Effector memory CD8-positive, alpha-beta T cell (primary cell): ENCODE results near the gene DDX17.

Source experiments
- ATAC-seq: fragments of 150-1000 bp; cut with Tn5 transposase; replicated peaks from 2 replicates; pipeline ENCODE4 v1.10.0; 2021; ENCODE audit warnings: mild to moderate bottlenecking, moderate library complexity
- DNase-seq, 3 experiments: peaks; one replicate each; pipeline ENCODE4 v3.0.0; 2021
- H3K27ac Mint-ChIP-seq, 2 donors: one replicate each; pipeline ENCODE4 v1.8.0; 2022; ENCODE audit warnings: mild to moderate bottlenecking in 2 of 2, mixed read lengths in 2 of 2, moderate library complexity in 2 of 2
- H3K27me3 Mint-ChIP-seq, 2 donors: one replicate each; pipeline ENCODE4 v1.8.0; 2022; ENCODE audit warnings: mixed read lengths in 2 of 2
- H3K36me3 Mint-ChIP-seq: one replicate; pipeline ENCODE4 v1.8.0; 2022; ENCODE audit warnings: mild to moderate bottlenecking, moderate library complexity, mixed read lengths; ENCODE audit not compliant: insufficient read depth
- H3K4me1 Mint-ChIP-seq, 2 donors: one replicate each; pipeline ENCODE4 v1.8.0; 2022; ENCODE audit warnings: low read depth in 2 of 2, mixed read lengths in 2 of 2
- H3K4me3 Mint-ChIP-seq, 2 donors: one replicate each; pipeline ENCODE4 v1.8.0; 2022; ENCODE audit warnings: mild to moderate bottlenecking in 2 of 2, mixed read lengths in 2 of 2, moderate library complexity in 2 of 2
- H3K9me3 Mint-ChIP-seq, 2 donors: one replicate each; pipeline ENCODE4 v1.8.0; 2022; ENCODE audit warnings: mixed read lengths in 2 of 2

DDX17 gene

DNA sequence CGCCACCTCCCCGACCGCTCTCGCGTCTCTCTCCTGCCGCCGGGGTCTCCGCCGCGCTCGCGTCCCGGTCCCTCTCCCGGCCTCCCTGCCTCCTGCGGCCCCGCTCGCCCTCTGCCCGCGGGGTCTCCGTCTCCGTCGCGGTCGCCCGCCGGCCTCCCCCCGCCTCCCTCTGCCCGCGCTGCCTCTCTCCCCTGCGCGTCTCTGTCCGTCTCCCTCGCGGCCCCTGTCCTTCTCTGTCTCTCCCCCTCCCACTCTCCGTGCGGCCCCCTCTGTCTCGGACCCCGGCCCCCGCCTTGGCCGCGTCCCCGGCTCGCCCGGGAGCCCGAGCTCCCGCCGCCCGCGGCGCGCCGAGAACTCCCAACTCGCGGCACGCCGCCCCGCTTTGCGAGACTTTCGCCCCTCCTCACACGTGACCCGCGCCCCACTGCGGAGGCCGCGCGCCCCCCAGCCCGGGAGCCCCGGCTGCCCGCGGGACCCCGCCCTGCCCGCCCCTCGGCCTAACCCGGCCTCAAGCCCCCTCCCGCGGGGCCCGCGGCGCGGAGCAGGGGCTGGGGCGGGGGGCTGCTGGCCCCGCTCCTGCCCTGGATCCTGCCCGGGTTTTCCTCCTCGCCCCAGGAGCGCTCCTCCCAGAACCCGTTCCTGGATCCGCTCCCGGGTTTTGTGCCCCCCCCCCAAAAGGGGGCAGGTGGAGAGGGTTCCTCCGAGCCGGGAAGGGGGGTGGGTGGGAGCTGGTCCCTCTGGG is 50.4 kb downstream of the DDX17 start:
- H3K27me3 Mint-ChIP-seq: peaks cover 62 to 89% of the 10 kb centered on the region in 2 donors
- DNase-seq (no peak), ATAC-seq (no peak)
- peaks cover 5 to 15% of the 10 kb centered on the region in 2 donors for H3K4me1 Mint-ChIP-seq
- H3K36me3 Mint-ChIP-seq: peaks cover 4% of the 10 kb centered on the region
- H3K4me3 Mint-ChIP-seq: peak overlapping the region; percentile 58 to 71
- H3K9me3 Mint-ChIP-seq: no peaks in the 10 kb centered on the region
- H3K27ac Mint-ChIP-seq: no peak overlapping the region

DNA sequence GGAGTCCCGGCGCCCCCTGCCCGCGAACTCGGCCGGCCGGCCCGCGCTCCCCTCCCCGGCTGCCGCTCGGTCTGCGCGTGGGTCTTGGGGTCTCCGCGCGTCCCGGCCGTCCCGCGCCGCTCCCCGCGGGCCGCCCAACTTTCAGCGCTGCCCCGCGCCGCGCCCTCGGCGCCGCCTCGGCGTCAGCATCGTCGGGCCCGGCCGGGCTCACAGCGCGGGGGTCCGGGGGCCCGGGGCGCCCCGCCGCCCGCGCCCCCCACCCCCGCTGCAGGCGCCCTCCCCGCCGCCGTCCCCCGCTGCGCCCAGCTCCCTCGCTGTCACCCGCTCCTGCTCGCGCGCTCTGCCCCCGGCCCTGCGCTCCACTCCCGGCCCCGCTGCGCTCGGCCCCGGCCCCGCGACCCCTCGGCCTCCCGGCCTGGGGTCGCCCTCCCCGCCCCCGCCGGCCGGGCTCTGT is 51.0 kb downstream of the DDX17 start, which contains the start of gene KCNJ4:
KCNJ4 (minus strand) TSS at position 124 of the 454 bp plus-strand sequence. CDS start 27,067 bp downstream, outside the sequence.
- Mint-ChIP-seq H3K27me3 (peaks cover 62 to 89% of the 10 kb centered on the region in 2 donors), H3K4me1 (peaks cover 5 to 12% of the 10 kb centered on the region in 2 donors), H3K36me3 (peaks cover 4% of the 10 kb centered on the region), H3K4me3 (peak within 1 kb of the TSS; percentile 76 to 77), H3K27ac (no peak within 1 kb of the TSS), H3K9me3 (no peaks in the 10 kb centered on the region)
- ATAC-seq: no peak
- DNase-seq: no peak

DNA sequence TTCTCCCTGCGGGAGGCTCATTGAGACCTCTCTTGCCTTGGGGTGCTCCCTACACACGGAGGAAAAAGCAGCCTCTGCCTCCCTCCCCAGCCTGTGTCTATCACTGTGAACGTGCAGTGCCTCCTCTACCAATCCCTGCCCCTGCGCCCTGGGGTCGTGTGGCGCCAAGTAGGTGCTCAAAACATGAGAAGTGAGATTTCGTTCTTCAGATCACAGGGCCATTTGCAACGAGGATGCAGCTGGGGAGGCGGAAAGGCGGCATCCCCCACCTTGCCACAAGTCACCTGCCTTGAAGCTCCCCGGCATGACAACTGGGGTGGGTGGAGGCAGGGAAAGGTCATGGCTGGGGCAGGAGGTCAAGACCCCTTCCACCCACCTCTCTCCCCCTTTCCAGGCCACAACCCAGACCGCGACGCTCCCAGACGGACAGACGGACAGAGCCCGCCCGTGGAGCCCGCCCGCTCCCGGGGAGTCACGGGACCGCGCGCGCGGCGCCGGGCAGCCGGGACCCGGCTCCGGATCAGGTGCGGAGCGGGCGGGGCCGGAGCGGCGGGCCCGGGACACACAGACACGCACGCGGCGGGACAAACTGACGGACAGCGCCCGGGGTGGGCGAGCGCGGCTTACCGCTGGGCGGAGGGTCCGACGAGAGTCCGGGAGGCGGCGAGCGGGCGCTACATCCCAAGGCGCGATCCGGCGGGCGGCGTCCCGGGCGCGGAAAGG is 51.6 kb downstream of the DDX17 start:
- DNase-seq (no peak), ATAC-seq (peak; percentile 62)
- Mint-ChIP-seq H3K36me3 (peaks cover 4% of the 10 kb centered on the region), H3K27me3 (peaks cover 67 to 89% of the 10 kb centered on the region in 2 donors), H3K4me3 (peak overlapping the region; percentile 76 to 77), H3K27ac (no peak overlapping the region), H3K4me1 (peaks cover 5 to 12% of the 10 kb centered on the region in 2 donors), H3K9me3 (no peaks in the 10 kb centered on the region)

DNA sequence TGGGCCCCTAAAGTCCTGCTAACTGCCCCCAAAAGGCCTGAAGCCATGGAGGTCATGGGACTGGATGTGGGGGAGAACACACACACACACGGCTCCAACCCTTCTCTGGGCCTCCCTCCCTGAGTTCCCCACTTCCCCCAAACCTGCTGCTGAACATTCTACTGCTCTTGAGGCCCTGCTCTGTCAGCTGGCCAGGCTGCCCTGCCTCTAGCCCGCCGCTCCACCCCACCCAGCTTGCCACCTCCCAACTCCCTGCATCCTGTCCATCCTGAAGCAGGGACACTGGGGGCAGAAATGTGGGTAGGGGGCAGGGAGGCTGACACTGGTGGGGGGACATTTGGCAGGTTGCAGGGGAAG is 52.1 kb downstream of the DDX17 start:
- peak overlapping the region; percentile 76 to 77 for H3K4me3 Mint-ChIP-seq
- peaks cover 4% of the 10 kb centered on the region for H3K36me3 Mint-ChIP-seq
- no peaks in the 10 kb centered on the region for H3K9me3 Mint-ChIP-seq
- peaks cover 5 to 10% of the 10 kb centered on the region in 2 donors for H3K4me1 Mint-ChIP-seq
- DNase-seq: no peak
- H3K27me3 Mint-ChIP-seq: peaks cover 67 to 89% of the 10 kb centered on the region in 2 donors
- no peak overlapping the region for H3K27ac Mint-ChIP-seq
- no peak for ATAC-seq

GRCh38 chr22:38453066-38453672 is 52.9 kb downstream of the DDX17 start:
- no peak for DNase-seq
- Mint-ChIP-seq H3K36me3 (peaks cover 4% of the 10 kb centered on the region), H3K27me3 (peaks cover 61 to 86% of the 10 kb centered on the region in 2 donors), H3K9me3 (no peaks in the 10 kb centered on the region), H3K4me1 (peaks cover 5 to 9% of the 10 kb centered on the region in 2 donors), H3K27ac (no peak overlapping the region), H3K4me3 (no peak overlapping the region)
- no peak for ATAC-seq

DNA sequence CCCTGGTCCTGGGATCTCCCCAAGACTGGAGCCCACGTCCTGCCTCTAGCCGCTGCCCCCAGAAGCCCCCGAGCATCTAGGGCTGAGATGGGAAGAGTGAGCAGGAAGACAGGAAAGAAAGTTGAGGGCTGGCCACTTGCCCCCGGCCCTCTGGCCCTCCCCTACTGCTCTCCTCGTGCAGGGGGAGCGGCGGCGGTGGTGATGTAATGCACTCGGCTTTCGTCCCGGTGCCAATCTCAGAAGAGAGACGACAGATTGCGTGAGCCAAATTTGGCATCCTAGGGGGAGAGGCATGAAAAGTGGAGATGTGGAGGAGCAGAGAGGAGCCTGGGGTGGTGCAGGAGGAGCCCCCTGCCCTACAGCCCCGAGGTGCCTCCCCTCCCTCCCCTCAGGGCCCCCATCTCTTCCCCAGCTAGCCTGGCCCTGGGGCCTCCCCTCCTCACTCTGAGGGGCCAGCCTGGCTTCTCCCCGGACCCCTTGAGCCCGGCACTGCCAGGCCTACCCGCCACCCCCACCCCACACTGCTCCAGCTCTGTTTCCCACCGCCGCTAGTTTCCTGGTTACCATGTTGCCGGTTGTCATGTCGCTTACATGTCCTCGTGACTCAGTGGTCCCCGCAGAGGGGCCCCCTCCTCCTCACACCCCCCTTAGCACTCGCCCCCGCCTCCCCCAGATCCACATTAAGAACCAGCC is 53.6 kb downstream of the DDX17 start:
- peaks cover 55 to 83% of the 10 kb centered on the region in 2 donors for H3K27me3 Mint-ChIP-seq
- DNase-seq (no peak), ATAC-seq (no peak)
- no peak overlapping the region for H3K27ac Mint-ChIP-seq
- H3K4me1 Mint-ChIP-seq: peaks cover 5 to 9% of the 10 kb centered on the region in 2 donors
- peaks cover 4% of the 10 kb centered on the region for H3K36me3 Mint-ChIP-seq
- no peak overlapping the region for H3K4me3 Mint-ChIP-seq
- H3K9me3 Mint-ChIP-seq: no peaks in the 10 kb centered on the region

DNA sequence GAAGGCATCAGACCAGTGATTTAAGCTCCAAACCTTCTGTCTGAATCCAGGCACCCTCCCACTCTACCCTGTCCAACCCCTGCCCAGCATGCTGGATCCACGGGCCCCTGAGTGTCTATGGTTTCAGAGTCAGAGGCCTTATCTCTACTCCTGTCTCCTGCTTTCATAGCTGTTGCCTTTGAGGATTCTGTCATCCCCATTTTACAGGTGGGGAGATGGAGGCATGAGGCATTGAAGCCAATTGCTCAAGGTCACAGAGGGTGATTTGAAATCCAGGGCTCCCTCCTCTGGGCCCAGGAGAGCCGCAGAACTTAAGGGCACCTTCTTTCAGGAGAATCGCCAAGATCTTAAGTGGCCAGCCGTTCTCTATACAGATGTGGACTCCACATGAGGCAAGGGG is 54.2 kb downstream of the DDX17 start:
- DNase-seq (no peak), ATAC-seq (no peak)
- Mint-ChIP-seq H3K36me3 (peaks cover 4% of the 10 kb centered on the region), H3K4me3 (no peak overlapping the region), H3K27me3 (peaks cover 48 to 83% of the 10 kb centered on the region in 2 donors), H3K27ac (no peak overlapping the region), H3K9me3 (no peaks in the 10 kb centered on the region), H3K4me1 (peaks cover 5 to 9% of the 10 kb centered on the region in 2 donors)

DNA sequence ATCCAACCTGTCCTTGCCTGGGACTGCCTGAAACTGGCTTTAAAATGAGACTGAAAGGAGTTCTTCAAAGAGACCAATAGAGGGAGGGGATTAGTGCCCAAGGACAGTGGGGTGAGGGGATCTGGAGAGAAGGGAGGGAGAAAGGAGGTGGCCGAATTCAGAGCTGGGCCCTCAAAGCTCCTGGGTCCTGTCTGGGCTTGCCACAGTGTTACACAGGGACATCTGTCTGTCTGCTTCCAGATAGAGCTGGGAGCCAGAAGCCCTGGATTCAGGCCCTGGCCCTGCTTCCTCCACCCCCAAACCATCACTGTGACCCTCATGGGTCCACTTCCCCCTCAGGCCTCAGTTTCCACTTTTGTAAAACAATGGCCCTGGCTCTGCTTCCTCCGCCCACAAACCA is 54.7 kb downstream of the DDX17 start:
- Mint-ChIP-seq H3K27ac (no peak overlapping the region), H3K36me3 (peaks cover 4% of the 10 kb centered on the region), H3K4me3 (no peak overlapping the region)

GRCh38 chr22:38450234-38450797 is 55.8 kb downstream of the DDX17 start:
- ATAC-seq (no peak), DNase-seq (no peak)
- Mint-ChIP-seq H3K9me3 (no peaks in the 10 kb centered on the region), H3K36me3 (no peaks in the 10 kb centered on the region), H3K4me3 (no peak overlapping the region), H3K4me1 (peaks cover 0 to 5% of the 10 kb centered on the region in 2 donors), H3K27me3 (peaks cover 50 to 88% of the 10 kb centered on the region in 2 donors), H3K27ac (no peak overlapping the region)

More for the DNA sequence above, 54.7 kb downstream of the DDX17 start:
- H3K9me3 Mint-ChIP-seq: no peaks in the 10 kb centered on the region
- peaks cover 47 to 82% of the 10 kb centered on the region in 2 donors for H3K27me3 Mint-ChIP-seq
- no peak for DNase-seq
- ATAC-seq: no peak
- peaks cover 3 to 6% of the 10 kb centered on the region in 2 donors for H3K4me1 Mint-ChIP-seq

GRCh38 chr22:38449776-38450175 is 56.3 kb downstream of the DDX17 start:
- Mint-ChIP-seq H3K36me3 (no peaks in the 10 kb centered on the region), H3K27me3 (peaks cover 55 to 93% of the 10 kb centered on the region in 2 donors), H3K27ac (no peak overlapping the region), H3K4me3 (no peak overlapping the region), H3K4me1 (peaks cover 0 to 5% of the 10 kb centered on the region in 2 donors), H3K9me3 (no peaks in the 10 kb centered on the region)
- DNase-seq: no peak
- no peak for ATAC-seq

DNA sequence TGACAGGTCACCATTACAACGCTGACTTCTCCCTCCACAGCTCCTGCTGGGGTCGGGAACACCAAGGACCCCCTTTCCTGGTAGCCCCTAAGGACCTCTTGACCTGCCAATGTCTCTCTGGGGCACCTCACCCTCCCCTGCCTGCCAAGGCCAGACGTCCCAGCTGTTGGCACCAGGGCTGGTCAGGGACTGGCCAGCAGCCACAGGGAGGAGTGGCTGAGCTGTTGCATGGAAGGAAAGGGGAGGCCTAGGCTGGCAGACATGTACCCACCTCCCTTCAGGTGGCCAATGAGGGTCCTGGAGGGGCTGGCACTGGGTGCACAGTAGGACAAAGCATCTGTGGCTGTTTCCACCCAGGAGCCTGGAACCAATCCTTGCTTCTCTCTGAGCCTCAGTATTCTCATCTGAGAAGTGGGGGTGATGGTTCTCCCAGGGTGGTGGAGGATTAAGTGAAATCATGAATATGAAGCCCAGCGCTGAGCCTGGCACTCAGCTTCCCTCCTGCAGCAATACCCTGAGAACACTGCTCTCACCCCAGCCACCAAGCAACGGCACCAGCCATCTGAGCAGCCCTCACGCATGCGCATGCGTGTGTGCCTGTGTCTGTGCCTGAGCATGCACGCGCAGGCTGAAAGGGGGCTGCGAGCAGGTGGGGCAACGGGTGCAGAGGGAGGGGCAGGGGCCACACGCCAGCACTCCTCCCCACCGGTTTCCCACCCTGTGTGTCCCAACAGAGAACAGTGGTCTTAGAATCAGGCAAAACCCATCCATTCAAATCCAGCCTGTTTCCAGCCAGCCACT is 57.0 kb downstream of the DDX17 start:
- Mint-ChIP-seq H3K36me3 (no peaks in the 10 kb centered on the region), H3K27ac (no peak overlapping the region), H3K27me3 (peaks cover 57 to 93% of the 10 kb centered on the region in 2 donors), H3K9me3 (no peaks in the 10 kb centered on the region), H3K4me1 (peaks cover 0 to 1% of the 10 kb centered on the region in 2 donors), H3K4me3 (no peak overlapping the region)
- ATAC-seq (no peak), DNase-seq (no peak)

- H3K36me3 Mint-ChIP-seq: no peaks in the 10 kb centered on the region
- peaks cover 56 to 89% of the 10 kb centered on the region in 2 donors for H3K27me3 Mint-ChIP-seq
- peaks cover 0 to 3% of the 10 kb centered on the region in 2 donors for H3K4me1 Mint-ChIP-seq
- no peak overlapping the region for H3K4me3 Mint-ChIP-seq
- H3K9me3 Mint-ChIP-seq: no peaks in the 10 kb centered on the region
- DNase-seq (no peak), ATAC-seq (no peak)
- no peak overlapping the region for H3K27ac Mint-ChIP-seq
Observed at GRCh38 chr22:38446018-38446601, 60.0 kb downstream of the DDX17 start.
